B cell (primary cell): ENCODE data around the gene THADA. TPM values are rescaled to one million over a fixed set of nuclear protein-coding genes. Genes with fewer than 3 reads are reported as not detected.

Source experiments
- ATAC-seq: fragments of 200-7000 bp; cut with Tn5 transposase; one replicate; pipeline ENCODE4 v1.10.0; 2021; ENCODE audit warnings: low read depth, mild to moderate bottlenecking, moderate number of reproducible peaks, moderate library complexity
- CTCF ChIA-PET: fragments of 350-600 bp; sonication (Branson Sonifier 250); formaldehyde crosslinking; loops from one replicate; lab custom pipeline; 2021; ENCODE audit warnings: antibody characterized with exemption, inconsistent platforms; lab: Charles Lee
- POLR2A ChIA-PET: fragments of 350-600 bp; sonication (Branson Sonifier 250); formaldehyde crosslinking; loops from one replicate; lab custom pipeline; 2021; ENCODE audit warnings: antibody characterized with exemption; lab: Charles Lee
- DNase-seq: peaks from one replicate; pipeline ENCODE4 v3.0.0; 2013
- H2AFZ ChIP-seq: 2 replicates; pipeline ENCODE4 v1.6.1; 2012; ENCODE audit warnings: mild to moderate bottlenecking, low read depth, low read length; ENCODE audit not compliant: insufficient read depth, poor library complexity, severe bottlenecking
- H3K27ac ChIP-seq, 2 donors: 1 replicate in 1 of 2; 2 replicates in 1 of 2; pipeline ENCODE4 v1.5.1; 2012 to 2013; ENCODE audit warnings: low read length in 2 of 2, mild to moderate bottlenecking in 2 of 2, moderate library complexity in 1 of 2
- H3K27me3 ChIP-seq, 4 experiments: fragments of 200-600 bp in 1 of 4; sonication (generic) in 1 of 4; replicated peaks in 1 of 4; 1 replicate in 2 of 4; 2 replicates in 2 of 4; pipeline versions ENCODE4 v1.6.1 to v1.7.0; 2013 to 2016; ENCODE audit warnings: low read length in 3 of 4, mild to moderate bottlenecking in 2 of 4, mixed read lengths in 1 of 4, moderate library complexity in 1 of 4; ENCODE audit not compliant: insufficient read depth in 4 of 4, control insufficient read depth in 3 of 4; ENCODE audit errors: control extremely low read depth in 1 of 4
- H3K36me3 ChIP-seq, 2 experiments: replicated peaks in 1 of 2; 1 replicate in 1 of 2; 2 replicates in 1 of 2; pipeline versions ENCODE4 v1.6.1 to v1.7.1; 2013; ENCODE audit warnings: low read length in 1 of 2; ENCODE audit not compliant: insufficient read depth in 2 of 2, control insufficient read depth in 1 of 2; ENCODE audit errors: control extremely low read depth in 1 of 2, extremely low read depth in 1 of 2
- H3K4me1 ChIP-seq, 2 donors: fragments of 200-600 bp in 1 of 2; sonication (generic) in 1 of 2; 1 replicate in 1 of 2; 2 replicates in 1 of 2; pipeline versions ENCODE4 v1.5.1 to v1.6.1; 2013 to 2017; ENCODE audit warnings: low read length in 2 of 2; ENCODE audit not compliant: control insufficient read depth in 2 of 2, insufficient read depth in 2 of 2
- H3K4me2 ChIP-seq: replicated peaks from 2 replicates; pipeline ENCODE3; 2012; ENCODE audit warnings: mild to moderate bottlenecking, low read depth, low read length; ENCODE audit not compliant: poor library complexity, severe bottlenecking
- H3K4me3 ChIP-seq, 5 experiments: fragments of 200-600 bp in 1 of 5; sonication (generic) in 1 of 5; 1 replicate in 3 of 5; 2 replicates in 2 of 5; pipeline versions ENCODE4 v1.5.1 to v1.7.0; 2011 to 2016; ENCODE audit warnings: low read length in 4 of 5, mild to moderate bottlenecking in 4 of 5, low read depth in 2 of 5, control low read depth in 1 of 5, moderate library complexity in 1 of 5; ENCODE audit not compliant: insufficient read depth in 1 of 5; ENCODE audit errors: control extremely low read depth in 1 of 5, extremely low read depth in 1 of 5
- H3K79me2 ChIP-seq: fragments of 200-600 bp; sonication (generic); one replicate; pipeline ENCODE4 v1.6.0; 2016; ENCODE audit warnings: low read length; ENCODE audit not compliant: control insufficient read depth, insufficient read depth
- H3K9ac ChIP-seq: fragments of 200-600 bp; sonication (generic); 2 replicates; pipeline ENCODE4 v1.6.1; 2017; ENCODE audit warnings: mild to moderate bottlenecking, low read length, moderate library complexity
- H3K9me3 ChIP-seq, 3 donors: one replicate each; pipeline versions ENCODE4 v1.6.1 to v1.7.1; 2013; ENCODE audit warnings: low read length in 2 of 3; ENCODE audit not compliant: control insufficient read depth in 2 of 3, insufficient read depth in 1 of 3; ENCODE audit errors: control extremely low read depth in 1 of 3
- H4K20me1 ChIP-seq: 2 replicates; pipeline ENCODE4 v1.6.0; 2012; ENCODE audit warnings: mild to moderate bottlenecking, low read length; ENCODE audit not compliant: insufficient read depth, control insufficient read depth, poor library complexity, severe bottlenecking
- H3K27ac Mint-ChIP-seq: one replicate; pipeline ENCODE4 v1.8.0; 2021; ENCODE audit warnings: mixed read lengths
- H3K27me3 Mint-ChIP-seq: one replicate; pipeline ENCODE4 v1.8.0; 2021; ENCODE audit warnings: mixed read lengths
- H3K4me1 Mint-ChIP-seq: one replicate; pipeline ENCODE4 v1.8.0; 2021; ENCODE audit warnings: mixed read lengths
- H3K4me3 Mint-ChIP-seq: one replicate; pipeline ENCODE4 v1.8.0; 2021; ENCODE audit warnings: mixed read lengths
- H3K9me3 Mint-ChIP-seq: one replicate; pipeline ENCODE4 v1.8.0; 2022; ENCODE audit warnings: mixed read lengths; ENCODE audit not compliant: insufficient read depth
- CTCF ChIP-seq: fragments of 200-600 bp; IDR thresholded peaks from one replicate; pipeline ENCODE4 v1.8.0; 2022; ENCODE audit warnings: antibody characterized with exemption, mild to moderate bottlenecking
- EZH2 ChIP-seq: IDR thresholded peaks from 2 replicates; pipeline ENCODE4 v1.6.1; 2012; ENCODE audit warnings: borderline replicate concordance, low read depth, mild to moderate bottlenecking, moderate library complexity, low read length; ENCODE audit not compliant: insufficient read depth, poor library complexity, severe bottlenecking
- WGBS: methylation state at CpG from one replicate; pipeline ENCODE4 v1.1.5; 2013; ENCODE audit warnings: missing lambda C conversion rate; ENCODE audit not compliant: insufficient coverage; 5-methylcytosine and 5-hydroxymethylcytosine counted together
- intact Hi-C: fragments of 100-400 bp; cut with micrococcal nuclease; formaldehyde crosslinking; loops from one replicate; pipeline ENCODE4 v1.10.0; 2022
- polyA plus RNA-seq: library from polyadenylated mRNA; depleted of rRNA; stranded (reverse); fragments of >200 nt; gene quantifications from 2 replicates; pipeline ENCODE4 v1.2.3, GENCODE V29; 2012
- total RNA-seq, 2 donors: library from RNA; stranded (reverse); fragments of 120-200 nt in 1 of 2; gene quantifications; 1 replicate in 1 of 2; 2 replicates in 1 of 2; pipeline versions ENCODE4 v1.2.3 to v1.2.4, GENCODE V29; 2013 to 2022

THADA gene
- total and polyA plus RNA-seq, 2 donors (not counting 1 experiment from before 2014, with no cell fraction given) = 17.6 to 48.5 TPM

GRCh38 chr2:43435746-43436145 is 160.1 kb downstream of the THADA start:
- DNase-seq (no peak), ATAC-seq (no peak)
- Histone ChIP-seq H3K4me1 (no peaks in the 10 kb centered on the region), H3K27me3 (no peaks in the 10 kb centered on the region), H4K20me1 (no peaks in the 10 kb centered on the region), H3K27ac (no peak overlapping the region), H3K4me2 (no peak overlapping the region), H3K79me2 (no peaks in the 10 kb centered on the region), H3K4me3 (no peak overlapping the region), H3K9me3 (peaks cover 0 to 3% (median 0%) of the 10 kb centered on the region in 3 donors), H3K36me3 (peaks cover 0 to 6% of the 10 kb centered on the region in 2 experiments), H2AFZ (no peak overlapping the region), H3K9ac (no peak overlapping the region)
- ChIA-PET POLR2A (interaction anchor here (0.6 to 0.7 kb wide), 2 partner anchors 55 to 485 kb away, joined by 8 to 10 read pairs; no protein-coding TSS in a partner anchor), CTCF (no interaction called here)
- TF ChIP-seq CTCF (no peak), EZH2 (no peak)
- intact Hi-C loops = no loop called here
- H3K4me3 Mint-ChIP-seq = no peak overlapping the region
- no peak overlapping the region for H3K27ac Mint-ChIP-seq
- no peaks in the 10 kb centered on the region for H3K4me1 Mint-ChIP-seq
- no peaks in the 10 kb centered on the region for H3K27me3 Mint-ChIP-seq
- H3K9me3 Mint-ChIP-seq = no peaks in the 10 kb centered on the region

- Histone ChIP-seq H3K27ac (no peak overlapping the region), H3K36me3 (peaks cover 3 to 5% of the 10 kb centered on the region in 2 experiments), H3K79me2 (no peaks in the 10 kb centered on the region), H2AFZ (no peak overlapping the region), H4K20me1 (no peaks in the 10 kb centered on the region), H3K4me3 (no peak overlapping the region), H3K9ac (no peak overlapping the region), H3K4me1 (peaks cover 16 to 17% of the 10 kb centered on the region in 2 donors), H3K27me3 (no peaks in the 10 kb centered on the region), H3K9me3 (peaks cover 0 to 3% (median 0%) of the 10 kb centered on the region in 3 donors), H3K4me2 (no peak overlapping the region)
- intact Hi-C loops = no loop called here
- ATAC-seq (no peak), DNase-seq (no peak)
- TF ChIP-seq EZH2 = no peak
- no peak for TF ChIP-seq CTCF
- WGBS = 100% methylated on average over 1 of the region's 2 CpGs
- H3K27me3 Mint-ChIP-seq = no peaks in the 10 kb centered on the region
- peaks cover 20% of the 10 kb centered on the region for H3K4me1 Mint-ChIP-seq
- H3K27ac Mint-ChIP-seq = no peak overlapping the region
- H3K9me3 Mint-ChIP-seq = no peaks in the 10 kb centered on the region
- POLR2A ChIA-PET = no interaction called here
- no peak overlapping the region for H3K4me3 Mint-ChIP-seq
- CTCF ChIA-PET = no interaction called here
Measured at GRCh38 chr2:43430489-43430888, 165.3 kb downstream of the THADA start.
